ENCODE results near the gene HSPA6.
"Not testable (repeated sequence)": the region's sequence is repeated elsewhere in the genome, so short reads cannot be mapped to it uniquely, and the experiment has no call there.

HSPA6 gene

GRCh38 chr1:161523817-161524741 is at the start of gene HSPA6:
TSS of gene HSPA6 (plus strand) at chr1:161524540. CDS start at chr1:161524659, 119 bp downstream.
- peak; percentile 77 for DNase-seq

- not testable (repeated sequence) for DNase-seq
Measured at GRCh38 chr1:161477711-161478110, 46.6 kb upstream of the HSPA6 start.

GRCh38 chr1:161478985-161479384 is 45.4 kb upstream of the HSPA6 start:
- no peak for DNase-seq

- DNase-seq: no peak
Measured at GRCh38 chr1:161480381-161481035, 43.8 kb upstream of the HSPA6 start.

- no peak for DNase-seq
Measured at GRCh38 chr1:161481624-161482392, 42.5 kb upstream of the HSPA6 start.

GRCh38 chr1:161482610-161483009 is 41.7 kb upstream of the HSPA6 start:
- no peak for DNase-seq

GRCh38 chr1:161483361-161483760 is 41.0 kb upstream of the HSPA6 start:
- DNase-seq: no peak

GRCh38 chr1:161484613-161485012 is 39.7 kb upstream of the HSPA6 start:
- no peak for DNase-seq

GRCh38 chr1:161486806-161487741 is 37.3 kb upstream of the HSPA6 start:
- DNase-seq: no peak

- no peak for DNase-seq
Measured at GRCh38 chr1:161491472-161491871, 32.9 kb upstream of the HSPA6 start.

- no peak for DNase-seq
Measured at GRCh38 chr1:161492827-161493226, 31.5 kb upstream of the HSPA6 start.

- DNase-seq: no peak
Measured at GRCh38 chr1:161494091-161494735, 30.1 kb upstream of the HSPA6 start.

- DNase-seq: no peak
Measured at GRCh38 chr1:161495490-161495889, 28.9 kb upstream of the HSPA6 start.

GRCh38 chr1:161497961-161498360 is 26.4 kb upstream of the HSPA6 start:
- no peak for DNase-seq

GRCh38 chr1:161498646-161499045 is 25.7 kb upstream of the HSPA6 start:
- no peak for DNase-seq

GRCh38 chr1:161499099-161500039 is 25.0 kb upstream of the HSPA6 start:
- DNase-seq: no peak

GRCh38 chr1:161501234-161501633 is 23.1 kb upstream of the HSPA6 start:
- no peak for DNase-seq

GRCh38 chr1:161502181-161502580 is 22.2 kb upstream of the HSPA6 start:
- DNase-seq: no peak

GRCh38 chr1:161502641-161503393 is 21.5 kb upstream of the HSPA6 start:
- DNase-seq: no peak

GRCh38 chr1:161503394-161503748 is 21.0 kb upstream of the HSPA6 start:
- DNase-seq: no peak

Measured in activated T-cell treated with anti-CD3 and anti-CD28 coated beads, Interleukin-2, amount 50 U/mL, for 1 hour (primary cell).